Stimulated activated CD8-positive, alpha-beta memory T cell treated with anti-CD3 and anti-CD28 coated beads, Interleukin-15, amount 100 ng/mL, for 4 hours (primary cell): ENCODE measurements around the gene ADAM15.

Experiments
- DNase-seq, 2 donors: peaks; one replicate each; pipeline ENCODE4 v3.0.0-alpha.2; 2020; ENCODE audit warnings: low read depth in 2 of 2

Gene ADAM15

DNA sequence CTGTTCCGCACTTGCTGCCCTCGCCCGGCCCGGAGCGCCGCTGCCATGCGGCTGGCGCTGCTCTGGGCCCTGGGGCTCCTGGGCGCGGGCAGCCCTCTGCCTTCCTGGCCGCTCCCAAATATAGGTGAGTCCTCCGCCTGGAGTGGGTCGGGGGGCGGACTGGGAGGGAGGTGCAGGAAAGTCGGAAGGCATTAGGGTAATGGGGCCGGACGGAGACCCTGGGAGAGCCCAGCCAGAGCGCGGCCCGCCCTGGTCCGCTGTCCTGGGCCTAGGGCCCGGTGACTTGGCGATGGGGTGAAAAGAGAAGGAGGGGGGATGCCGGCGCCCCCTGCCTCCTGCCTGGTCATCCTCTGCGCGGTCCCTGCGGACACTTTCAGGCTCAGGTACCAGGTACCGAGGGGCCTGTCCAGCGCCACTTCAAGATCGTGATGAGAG, 243 bp downstream of the ADAM15 start:
- no peak for DNase-seq

GRCh38 chr1:155051777-155052398, 772 bp downstream of the ADAM15 start:
- DNase-seq = no peak

DNA sequence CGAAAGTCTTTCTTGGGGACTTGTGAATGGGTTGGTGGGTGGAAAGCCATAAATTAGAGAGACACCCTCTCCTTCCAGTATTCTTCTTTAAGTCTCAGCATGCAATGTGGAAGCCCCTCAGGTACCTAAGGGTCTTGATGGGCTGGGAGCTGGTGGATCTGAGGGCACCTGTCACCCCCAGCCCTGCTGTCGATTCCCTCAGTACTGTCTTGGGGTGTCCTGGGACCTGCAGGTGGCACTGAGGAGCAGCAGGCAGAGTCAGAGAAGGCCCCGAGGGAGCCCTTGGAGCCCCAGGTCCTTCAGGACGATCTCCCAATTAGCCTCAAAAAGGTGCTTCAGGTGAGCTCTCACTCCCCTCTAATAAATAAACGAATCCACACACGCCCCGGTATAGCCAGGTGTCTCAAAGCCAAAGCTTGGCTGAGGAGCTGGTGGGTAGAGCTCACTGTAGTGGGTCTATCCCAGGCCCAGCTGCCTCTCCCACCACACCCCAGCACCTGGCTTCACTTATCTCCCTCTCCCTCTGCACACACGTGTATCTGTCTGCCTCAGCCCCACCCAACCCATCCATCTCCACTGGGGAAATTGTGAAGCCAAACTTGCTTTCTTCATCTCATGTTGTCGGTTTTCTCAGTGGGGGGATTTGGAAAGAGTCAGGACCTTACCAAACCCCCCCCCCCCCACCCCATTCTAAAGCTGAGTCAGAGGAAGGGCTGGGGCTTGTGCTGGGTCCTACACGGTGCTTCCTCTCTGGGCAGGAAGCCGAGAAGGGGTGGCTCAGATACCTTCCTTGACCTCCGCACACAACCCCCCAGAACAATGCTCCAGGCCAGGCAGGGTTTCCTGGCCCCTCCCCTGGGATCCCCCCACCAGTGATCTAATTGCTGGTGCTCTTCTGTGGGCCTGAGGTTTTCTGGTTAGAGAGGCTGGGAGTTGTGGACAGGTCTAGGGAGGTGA, 1.6 kb downstream of the ADAM15 start:
- no peak for DNase-seq

GRCh38 chr1:155053531-155054105, 2.5 kb downstream of the ADAM15 start:
- DNase-seq = no peak

- DNase-seq = no peak
Observed at GRCh38 chr1:155057104-155057503, 6.0 kb downstream of the ADAM15 start.

- no peak for DNase-seq
Observed at GRCh38 chr1:155057788-155058211, 6.7 kb downstream of the ADAM15 start.

DNA sequence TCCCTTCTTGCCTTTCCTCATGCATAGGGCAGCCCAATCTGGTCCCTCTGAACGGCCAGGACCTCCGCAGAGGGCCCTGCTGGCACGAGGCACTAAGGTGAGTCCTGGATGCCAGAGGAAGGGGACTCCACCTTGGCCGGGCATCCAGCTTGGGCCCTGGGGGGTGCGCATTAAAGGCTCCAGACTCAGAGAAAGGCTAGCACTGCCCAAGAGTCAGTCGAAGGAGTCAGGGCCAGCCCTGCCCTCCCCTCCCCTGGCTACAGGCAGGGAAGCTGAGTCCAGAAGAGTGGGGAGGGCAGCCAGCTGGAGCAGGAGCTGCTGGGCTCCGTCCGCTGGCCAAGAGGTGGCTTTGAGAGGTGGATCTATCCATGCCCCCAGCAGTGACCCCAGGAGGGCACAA, 9.6 kb downstream of the ADAM15 start:
- no peak for DNase-seq

DNA sequence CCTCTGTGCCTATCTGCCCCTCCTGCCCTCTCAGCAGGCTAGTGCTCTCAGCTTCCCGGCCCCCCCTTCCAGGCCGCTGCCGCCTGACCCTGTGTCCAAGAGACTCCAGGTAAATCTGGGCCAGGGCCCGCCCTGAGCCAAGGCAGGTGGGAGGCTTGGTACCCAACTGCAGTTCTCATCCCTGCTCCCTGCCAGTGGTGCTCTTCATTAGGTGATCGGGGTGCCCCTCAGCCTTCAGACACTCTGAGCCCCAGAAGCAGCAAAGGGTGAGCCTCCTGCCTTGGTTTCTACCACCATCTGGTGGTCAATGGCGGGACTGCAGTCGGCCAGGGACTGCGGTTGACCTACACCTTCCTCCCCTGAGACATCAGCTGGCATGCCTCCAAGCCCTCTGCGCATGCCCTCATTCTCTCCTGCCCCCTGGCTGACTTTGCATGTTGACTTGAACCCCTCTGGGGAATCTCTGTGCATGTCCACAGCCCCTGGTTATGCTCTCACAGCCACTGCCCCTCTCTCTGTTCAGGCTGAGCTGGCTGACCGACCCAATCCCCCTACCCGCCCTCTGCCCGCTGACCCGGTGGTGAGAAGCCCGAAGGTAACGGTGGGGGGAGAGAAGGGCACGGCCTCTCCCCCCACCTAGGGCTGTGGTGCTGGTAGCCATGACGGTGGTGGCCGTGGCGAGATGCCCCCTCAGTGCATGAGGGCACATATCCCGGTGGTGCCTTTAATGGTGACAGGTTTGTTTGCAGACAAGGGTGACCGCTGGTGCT, 10.4 kb downstream of the ADAM15 start:
- peak; percentile 82 to 88 for DNase-seq

- DNase-seq = no peak
Observed at GRCh38 chr1:155062151-155062686, 11.1 kb downstream of the ADAM15 start.

DNA sequence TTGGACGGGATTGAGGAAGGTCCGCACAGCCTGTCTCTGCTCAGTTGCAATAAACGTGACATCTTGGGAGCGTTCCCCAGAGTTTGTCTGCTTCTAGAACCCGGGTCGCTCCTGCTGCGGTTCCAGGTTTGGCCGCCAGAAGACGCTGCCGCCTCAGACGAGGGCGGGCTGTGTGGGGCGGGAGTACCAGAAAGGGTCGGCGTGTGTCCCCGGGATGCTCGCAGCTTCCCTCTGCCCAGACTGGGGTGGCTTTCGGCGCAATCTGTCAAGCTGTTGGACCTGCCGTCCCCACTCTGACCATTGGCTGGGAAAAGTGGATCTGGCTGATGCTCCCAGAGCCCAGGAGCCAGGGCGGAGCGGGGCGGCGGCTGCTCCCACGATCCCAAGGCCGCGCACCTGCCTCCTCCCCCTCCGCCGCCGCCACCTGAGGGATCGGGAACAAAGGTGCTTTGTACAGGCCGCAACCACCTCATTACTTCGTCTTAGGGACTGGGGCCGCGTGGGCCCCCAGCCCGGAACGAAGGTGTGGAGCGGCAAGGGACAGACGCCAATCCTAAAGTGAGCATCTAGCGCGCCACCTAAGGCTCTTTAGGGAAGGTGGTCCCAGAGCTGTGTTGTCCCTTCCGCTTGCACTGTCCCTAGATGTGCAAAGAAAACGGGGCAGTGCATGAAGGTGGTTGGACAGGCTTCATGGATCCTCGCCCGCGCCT, 11.7 kb downstream of the ADAM15 start:
- peak in 1 of 2 donors; percentile 53 for DNase-seq

DNA sequence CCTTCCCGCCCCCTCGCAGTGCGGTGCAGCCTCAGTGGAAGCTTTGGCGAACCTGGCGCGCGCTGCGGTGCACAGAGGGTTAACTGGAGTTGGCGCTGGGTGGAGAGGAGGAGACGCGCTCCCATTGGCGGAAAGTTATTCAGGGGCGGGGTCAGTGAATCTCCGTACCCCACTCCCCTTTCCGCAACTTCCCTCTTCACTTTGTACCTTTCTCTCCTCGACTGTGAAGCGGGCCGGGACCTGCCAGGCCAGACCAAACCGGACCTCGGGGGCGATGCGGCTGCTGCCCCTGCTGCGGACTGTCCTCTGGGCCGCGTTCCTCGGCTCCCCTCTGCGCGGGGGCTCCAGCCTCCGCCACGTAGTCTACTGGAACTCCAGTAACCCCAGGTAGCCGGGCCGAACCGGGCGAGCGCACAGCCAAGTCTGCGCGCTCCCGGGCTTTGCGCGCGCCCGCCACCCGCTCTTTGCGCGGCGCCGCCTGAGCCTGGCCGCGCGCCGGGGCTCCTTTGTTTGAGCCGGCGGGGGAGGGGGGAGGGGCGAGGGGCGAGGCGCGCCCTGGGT, 12.5 kb downstream of the ADAM15 start, which contains the start of gene EFNA4:
EFNA4 (plus strand) TSS at position 191 of the 561 bp plus-strand sequence; CDS start at position 275, 84 bp downstream.
- DNase-seq = peak; percentile 55 to 60

DNA sequence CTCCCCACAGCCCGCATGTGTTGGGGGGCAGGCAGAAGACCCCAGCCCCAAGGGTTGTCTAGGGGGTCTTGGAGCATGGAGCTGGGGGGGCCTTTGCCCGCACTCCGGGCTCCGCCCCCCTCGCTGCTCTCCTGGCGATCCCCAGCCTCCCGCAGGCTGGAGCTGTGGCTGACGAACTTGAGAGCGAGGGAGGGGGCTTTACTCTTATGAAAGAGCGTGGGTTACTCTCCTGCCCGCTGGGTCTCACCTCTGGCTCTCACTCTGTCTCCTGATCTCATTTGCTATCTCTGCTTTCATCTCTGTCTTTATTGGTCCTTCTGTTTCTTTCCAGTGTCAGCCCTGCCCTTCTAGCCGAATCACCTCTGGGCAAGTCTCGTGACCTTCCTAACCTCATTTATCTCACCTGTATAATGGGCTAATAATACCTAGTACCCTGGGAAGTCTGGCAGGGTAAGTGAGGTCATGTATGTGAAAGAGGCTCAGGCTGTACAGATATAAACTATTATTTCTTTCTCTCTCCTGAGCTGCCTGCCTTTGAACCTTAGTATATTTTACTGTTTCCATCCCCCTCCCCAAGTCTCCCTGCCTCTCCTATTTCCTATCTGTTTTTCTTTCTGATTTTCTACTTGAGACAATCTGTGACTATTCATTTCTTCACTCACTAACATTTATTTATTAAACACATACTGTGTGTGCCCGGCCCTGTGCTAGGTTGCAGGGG, 13.2 kb downstream of the ADAM15 start:
- no peak for DNase-seq

GRCh38 chr1:155064832-155065429, 13.8 kb downstream of the ADAM15 start:
- DNase-seq = no peak

DNA sequence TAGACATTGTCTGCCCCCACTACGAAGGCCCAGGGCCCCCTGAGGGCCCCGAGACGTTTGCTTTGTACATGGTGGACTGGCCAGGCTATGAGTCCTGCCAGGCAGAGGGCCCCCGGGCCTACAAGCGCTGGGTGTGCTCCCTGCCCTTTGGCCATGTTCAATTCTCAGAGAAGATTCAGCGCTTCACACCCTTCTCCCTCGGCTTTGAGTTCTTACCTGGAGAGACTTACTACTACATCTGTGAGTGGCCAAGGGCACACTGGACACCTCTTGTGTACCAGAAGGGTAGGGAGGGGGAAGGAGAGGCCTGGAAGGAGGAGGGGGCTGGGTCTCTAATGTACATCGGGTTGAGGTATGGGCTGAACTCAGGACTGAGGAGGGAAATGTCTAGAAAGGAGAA, 15.7 kb downstream of the ADAM15 start:
- DNase-seq = no peak

DNA sequence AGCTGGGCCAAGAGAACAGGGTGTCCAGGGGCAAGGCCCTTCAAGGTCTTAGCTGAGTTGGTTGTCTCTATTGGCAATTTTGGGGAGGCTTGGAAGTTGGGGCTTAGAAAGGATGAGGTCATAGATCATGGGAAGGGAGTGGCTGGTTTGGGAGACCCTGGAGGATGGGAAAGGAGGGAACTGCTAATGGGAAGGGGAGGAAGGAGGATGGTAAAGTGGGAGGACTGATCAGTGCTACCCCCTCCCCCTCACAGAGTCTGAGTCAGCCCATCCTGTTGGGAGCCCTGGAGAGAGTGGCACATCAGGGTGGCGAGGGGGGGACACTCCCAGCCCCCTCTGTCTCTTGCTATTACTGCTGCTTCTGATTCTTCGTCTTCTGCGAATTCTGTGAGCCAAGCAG, 17.5 kb downstream of the ADAM15 start:
- no peak for DNase-seq

DNA sequence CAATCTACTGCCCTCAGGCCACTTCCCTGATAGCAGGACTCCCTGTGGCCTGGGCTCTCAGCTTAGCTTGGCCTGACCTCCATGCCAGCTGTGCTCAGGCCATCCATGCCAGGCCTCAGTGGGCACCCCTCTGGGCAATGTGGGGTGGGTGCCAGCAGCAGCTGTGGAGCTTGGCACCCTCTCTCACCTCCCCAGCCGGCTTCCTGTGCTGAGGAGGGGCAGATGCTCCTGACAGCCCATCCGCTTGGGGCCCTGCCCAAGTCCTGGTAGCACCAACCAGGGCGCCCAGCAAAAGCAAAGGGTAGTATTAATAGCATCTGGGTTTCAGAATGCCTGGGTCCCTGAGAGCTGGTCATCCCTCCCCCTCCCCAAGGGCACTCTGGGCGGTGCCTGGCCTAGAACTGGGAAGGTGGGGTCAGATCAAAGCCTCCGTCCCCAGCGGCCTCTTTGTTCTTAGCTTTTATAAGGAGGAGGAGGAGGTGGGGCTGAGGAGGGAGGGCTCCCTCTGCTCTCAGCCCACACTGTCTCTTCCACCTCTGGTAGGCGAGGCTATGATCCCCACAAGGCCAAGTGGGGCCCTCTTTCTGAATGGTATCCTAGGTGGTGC, 18.5 kb downstream of the ADAM15 start:
- DNase-seq = no peak

DNA sequence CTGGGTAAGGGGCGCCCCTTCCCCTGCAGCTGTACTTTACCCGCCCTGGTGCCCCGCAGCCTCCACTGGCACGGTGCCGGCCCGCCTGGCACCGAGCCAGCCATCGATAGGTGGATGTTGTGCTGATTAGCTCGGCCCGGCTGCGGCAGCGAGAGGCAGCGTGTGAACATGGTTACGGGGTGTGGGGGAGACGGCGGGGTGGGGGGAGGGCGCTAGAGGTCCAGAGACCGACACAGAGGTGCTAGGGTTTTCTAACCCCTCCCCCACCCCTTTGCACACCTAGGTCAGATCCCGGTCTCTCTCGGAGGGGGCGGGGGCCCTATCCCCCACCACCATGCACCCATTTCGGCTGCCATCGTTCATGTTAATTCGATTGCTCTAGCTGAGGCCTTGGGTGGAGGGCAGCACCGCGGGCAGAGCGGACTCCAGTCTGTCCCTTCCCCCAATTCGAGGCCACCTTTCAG, 19.1 kb downstream of the ADAM15 start:
- no peak for DNase-seq

- DNase-seq = peak in 1 of 2 donors; percentile 49
Observed at GRCh38 chr1:155070721-155071569, 19.8 kb downstream of the ADAM15 start.
